IMR-90 (cell line): ENCODE results near the gene WIPF1.

ENCODE experiments used
- RAD21 ChIP-seq: IDR thresholded peaks from 2 replicates; pipeline ENCODE4 v1.6.1; 2012; ENCODE audit warnings: low read length, improper control_type of control experiment
- TF ChIP-seq, protein P1 (sequence below): conservative IDR thresholded peaks from 2 replicates; pipeline ENCODE4 v1.5.1; 2012; ENCODE audit warnings: mild to moderate bottlenecking, low read depth, low read length, improper control_type of control experiment

GRCh38 chr2:174561283-174561971 lies 36.2 kb downstream of the WIPF1 start:
- TF ChIP-seq, protein P1, sequence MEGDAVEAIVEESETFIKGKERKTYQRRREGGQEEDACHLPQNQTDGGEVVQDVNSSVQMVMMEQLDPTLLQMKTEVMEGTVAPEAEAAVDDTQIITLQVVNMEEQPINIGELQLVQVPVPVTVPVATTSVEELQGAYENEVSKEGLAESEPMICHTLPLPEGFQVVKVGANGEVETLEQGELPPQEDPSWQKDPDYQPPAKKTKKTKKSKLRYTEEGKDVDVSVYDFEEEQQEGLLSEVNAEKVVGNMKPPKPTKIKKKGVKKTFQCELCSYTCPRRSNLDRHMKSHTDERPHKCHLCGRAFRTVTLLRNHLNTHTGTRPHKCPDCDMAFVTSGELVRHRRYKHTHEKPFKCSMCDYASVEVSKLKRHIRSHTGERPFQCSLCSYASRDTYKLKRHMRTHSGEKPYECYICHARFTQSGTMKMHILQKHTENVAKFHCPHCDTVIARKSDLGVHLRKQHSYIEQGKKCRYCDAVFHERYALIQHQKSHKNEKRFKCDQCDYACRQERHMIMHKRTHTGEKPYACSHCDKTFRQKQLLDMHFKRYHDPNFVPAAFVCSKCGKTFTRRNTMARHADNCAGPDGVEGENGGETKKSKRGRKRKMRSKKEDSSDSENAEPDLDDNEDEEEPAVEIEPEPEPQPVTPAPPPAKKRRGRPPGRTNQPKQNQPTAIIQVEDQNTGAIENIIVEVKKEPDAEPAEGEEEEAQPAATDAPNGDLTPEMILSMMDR = no peak
- no peak for TF ChIP-seq RAD21
